HL-60/S4 treated with retinoic acid at 250 ng/mL for 4 days and 3 days (cell line): ENCODE measurements around the gene ALDH7A1.
"Not testable (repeated sequence)": the region's sequence is repeated elsewhere in the genome, so short reads cannot be mapped to it uniquely, and the experiment has no call there.

Source experiments
- in situ Hi-C: fragments of 300-500 bp; cut with MboI; formaldehyde crosslinking; loops from 2 replicates; pipeline ENCODE4 v1.7.0; 2022; ENCODE audit warnings: low sequenced_read_pairs

The ALDH7A1 gene

GRCh38 chr5:126594748-126595485, at the start of gene ALDH7A1:
TSS of gene ALDH7A1 (minus strand) at chr5:126595219. CDS start at chr5:126595198, 21 bp downstream.
- in situ Hi-C loops: no loop called here

DNA sequence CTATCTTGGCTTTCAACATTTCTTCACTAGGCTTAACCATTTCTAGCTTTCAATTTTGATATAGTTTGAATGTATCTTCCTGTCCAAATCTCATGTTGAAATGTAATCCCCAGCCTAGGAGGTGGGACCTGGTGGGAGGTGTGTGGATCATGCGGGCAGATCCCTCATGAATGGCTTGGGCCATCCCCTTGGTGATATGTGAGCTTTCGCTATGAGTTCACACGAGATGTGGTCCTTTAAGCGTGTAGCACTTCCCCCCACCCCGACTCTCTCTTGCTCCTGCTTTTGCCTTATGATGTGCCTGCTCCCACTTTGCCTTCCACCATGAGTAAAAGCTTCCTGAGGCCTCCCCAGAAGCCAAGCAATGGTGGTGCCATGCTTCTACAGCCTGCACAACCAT, 46.4 kb upstream of the ALDH7A1 start:
- in situ Hi-C loops: no loop called here

DNA sequence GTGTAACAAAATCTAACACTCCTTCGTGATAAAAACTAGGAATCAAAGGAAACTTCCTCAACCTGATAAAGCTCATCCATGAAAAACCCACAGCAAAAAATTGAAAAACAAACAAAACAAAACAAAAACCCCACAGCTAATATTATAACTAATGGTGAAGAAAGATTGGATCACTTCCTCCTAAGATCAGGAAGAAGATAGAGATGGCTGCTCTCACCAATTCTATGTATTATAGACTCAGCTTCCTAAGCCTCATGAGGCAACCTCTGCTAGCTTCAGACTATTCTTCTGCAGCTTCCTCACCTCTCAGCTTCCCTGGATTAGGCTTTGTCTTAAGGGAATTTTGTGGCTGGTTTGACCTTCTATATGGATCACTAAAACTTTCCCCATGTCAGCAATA, 45.8 kb upstream of the ALDH7A1 start:
- in situ Hi-C loops: no loop called here

DNA sequence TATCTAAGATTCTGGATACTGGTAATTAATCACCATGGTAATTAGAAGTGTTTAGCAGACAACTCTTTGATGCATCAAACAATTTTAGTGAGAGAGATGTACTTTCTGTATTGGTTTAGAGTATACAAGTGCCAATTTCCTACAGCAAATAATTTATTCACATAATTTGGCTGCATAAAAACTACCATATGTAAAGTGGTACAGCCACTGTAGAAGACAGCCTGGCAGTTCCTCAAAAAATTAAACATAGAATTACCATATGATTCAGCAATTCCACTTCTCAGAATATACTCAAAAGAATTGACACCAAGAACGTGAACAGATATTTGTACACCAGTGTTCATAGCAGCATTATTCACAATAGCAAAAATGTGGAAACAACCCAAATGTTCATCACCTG, 41.9 kb upstream of the ALDH7A1 start:
- in situ Hi-C loops: no loop called here

DNA sequence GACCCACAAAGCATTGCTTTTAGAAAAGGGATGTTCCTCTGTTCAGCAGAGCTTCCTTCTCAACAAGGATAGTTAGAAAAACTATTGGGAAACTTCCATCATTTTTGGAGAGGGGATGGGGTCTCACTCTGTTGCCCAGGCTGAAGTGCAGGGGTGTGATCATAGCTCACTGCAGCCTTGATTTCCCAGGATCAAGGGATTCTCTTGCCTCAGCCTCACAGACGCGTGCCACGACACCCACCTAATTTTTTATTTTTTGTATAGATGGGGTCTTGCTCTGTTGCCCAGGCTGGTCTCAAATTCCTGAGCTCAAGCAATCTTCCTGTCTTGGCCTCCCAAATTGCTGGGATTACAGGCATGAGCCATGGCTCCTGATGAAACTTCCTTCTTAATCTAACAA, 40.6 kb upstream of the ALDH7A1 start:
- in situ Hi-C loops: no loop called here

- in situ Hi-C loops: no loop called here
Measured at GRCh38 chr5:126633552-126633951, 38.5 kb upstream of the ALDH7A1 start.

GRCh38 chr5:126631920-126632319, 36.9 kb upstream of the ALDH7A1 start:
- in situ Hi-C loops: no loop called here

GRCh38 chr5:126628102-126628501, 33.1 kb upstream of the ALDH7A1 start:
- in situ Hi-C loops: no loop called here

GRCh38 chr5:126624534-126624933, 29.5 kb upstream of the ALDH7A1 start:
- in situ Hi-C loops: no loop called here

DNA sequence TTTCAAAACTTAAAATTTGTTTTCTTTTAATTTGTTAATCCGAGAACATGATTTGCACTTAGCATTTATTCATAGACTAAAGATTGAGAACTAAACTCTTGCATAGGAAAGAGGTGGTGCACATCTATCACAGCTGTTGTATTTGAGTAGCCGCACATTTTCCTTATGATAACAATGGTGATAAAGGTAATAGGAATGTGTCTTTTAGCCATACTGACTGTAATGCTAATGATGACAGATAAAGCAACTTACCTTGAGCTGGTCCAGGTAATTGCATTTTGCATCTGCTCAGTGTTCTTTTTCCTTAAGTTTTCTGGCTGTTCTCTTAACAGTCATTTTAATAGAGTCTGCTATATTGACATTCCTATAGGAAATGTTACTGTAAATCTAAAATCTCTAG, 24.8 kb upstream of the ALDH7A1 start:
- in situ Hi-C loops: no loop called here

DNA sequence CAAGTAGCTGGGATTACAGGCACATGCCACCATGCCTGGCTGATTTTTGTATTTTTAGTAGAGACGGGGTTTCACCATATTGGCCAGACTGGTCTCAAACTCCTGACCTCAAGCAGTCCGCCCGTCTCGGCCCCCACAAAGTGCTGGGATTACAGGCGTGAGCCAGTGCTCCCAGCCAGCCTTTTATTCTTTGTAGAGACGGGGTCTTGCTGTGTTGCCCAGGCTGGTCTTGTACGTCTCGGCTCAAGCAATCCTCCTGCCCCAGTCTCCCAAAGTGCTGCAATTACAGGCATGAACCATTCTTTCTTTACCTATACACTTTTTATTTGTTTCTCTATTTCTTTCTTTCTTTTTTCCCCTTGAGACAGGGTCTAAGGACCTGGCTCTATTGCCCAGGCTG, 22.6 kb upstream of the ALDH7A1 start:
- in situ Hi-C loops: not testable (repeated sequence)

GRCh38 chr5:126615286-126615685, 20.3 kb upstream of the ALDH7A1 start:
- in situ Hi-C loops: no loop called here

- in situ Hi-C loops: no loop called here
Measured at GRCh38 chr5:126613941-126614592, 19.0 kb upstream of the ALDH7A1 start.

DNA sequence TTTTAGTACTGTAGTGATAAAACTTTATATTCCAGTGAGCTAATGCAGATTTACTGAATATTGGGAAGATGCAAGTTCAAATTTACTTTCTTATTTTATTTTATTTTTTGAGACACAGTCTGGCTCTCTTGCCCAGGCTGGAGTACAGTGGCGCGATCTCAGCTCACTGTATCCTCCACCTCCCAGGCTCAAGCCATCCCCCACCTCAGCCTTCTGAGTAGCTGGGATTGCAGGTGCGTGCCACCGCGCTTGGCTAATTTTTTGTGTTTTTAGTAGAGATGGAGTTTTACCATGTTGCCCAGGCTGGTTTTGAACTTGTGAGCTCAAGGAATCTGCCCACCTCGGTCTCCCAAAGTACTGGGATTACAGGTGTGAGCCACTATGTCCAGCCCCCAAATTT, 15.6 kb upstream of the ALDH7A1 start:
- in situ Hi-C loops: no loop called here

DNA sequence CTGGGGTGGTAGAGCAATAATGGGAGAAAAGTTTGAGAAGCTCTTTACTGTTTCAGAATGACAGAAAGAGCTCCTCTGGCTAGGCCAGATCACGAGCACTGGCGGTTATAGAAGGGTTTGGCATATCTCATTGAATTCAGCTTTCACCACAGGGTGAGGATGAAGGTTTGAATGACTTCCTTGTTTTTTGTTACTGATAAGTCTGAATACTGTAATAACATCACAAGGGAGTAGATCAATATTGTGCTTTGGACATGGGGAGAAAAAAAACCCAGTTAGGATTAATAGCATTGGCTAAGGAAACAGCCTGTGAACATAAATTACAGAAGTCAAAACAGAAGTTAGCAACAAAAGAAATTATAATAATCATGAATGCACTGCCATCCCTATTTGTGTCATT, 15.1 kb upstream of the ALDH7A1 start:
- in situ Hi-C loops: no loop called here

DNA sequence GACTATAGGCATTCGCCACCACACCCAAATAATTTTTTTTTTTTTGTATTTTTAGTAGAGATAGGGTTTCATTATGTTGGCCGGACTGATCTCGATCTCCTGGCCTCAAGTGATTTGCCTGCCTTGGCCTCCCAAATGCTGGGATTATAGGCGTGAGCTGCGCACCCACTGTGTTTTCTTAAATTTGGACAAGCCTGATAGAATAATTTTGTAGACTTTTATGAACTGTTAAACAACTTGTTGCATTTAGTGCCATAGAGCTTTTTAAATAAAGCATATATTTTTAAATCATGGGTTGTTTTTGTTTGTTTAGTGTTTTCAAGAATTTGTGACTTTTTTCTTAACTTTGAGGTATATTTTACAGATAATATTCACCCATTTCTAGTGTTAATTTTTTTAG, 10.5 kb upstream of the ALDH7A1 start:
- in situ Hi-C loops: no loop called here

DNA sequence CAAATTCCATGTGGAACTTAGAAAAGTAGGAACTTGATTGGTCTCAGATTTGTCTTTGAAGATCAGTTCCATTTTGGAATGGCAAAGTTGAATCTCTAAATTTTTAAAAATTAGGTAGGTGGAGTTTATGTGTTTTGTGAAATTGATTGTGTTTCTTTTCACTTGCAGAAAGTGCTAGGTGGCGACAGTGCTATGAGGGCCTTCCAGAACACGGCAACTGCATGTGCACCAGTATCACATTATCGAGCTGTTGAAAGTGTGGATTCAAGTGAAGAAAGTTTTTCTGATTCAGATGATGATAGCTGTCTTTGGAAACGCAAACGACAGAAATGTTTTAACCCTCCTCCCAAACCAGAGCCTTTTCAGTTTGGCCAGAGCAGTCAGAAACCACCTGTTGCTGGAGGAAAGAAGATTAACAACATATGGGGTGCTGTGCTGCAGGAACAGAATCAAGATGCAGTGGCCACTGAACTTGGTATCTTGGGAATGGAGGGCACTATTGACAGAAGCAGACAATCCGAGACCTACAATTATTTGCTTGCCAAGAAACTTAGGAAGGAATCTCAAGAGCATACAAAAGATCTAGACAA, 8.5 kb upstream of the ALDH7A1 start:
- in situ Hi-C loops: no loop called here

GRCh38 chr5:126600631-126601511, 5.9 kb upstream of the ALDH7A1 start, which contains the start of gene PHAX:
TSS of gene PHAX (plus strand) at chr5:126600947. CDS start at chr5:126600963, 16 bp downstream.
- in situ Hi-C loops: no loop called here

GRCh38 chr5:126599971-126600630, 5.1 kb upstream of the ALDH7A1 start:
- in situ Hi-C loops: not testable (repeated sequence)

GRCh38 chr5:126599499-126599898, 4.5 kb upstream of the ALDH7A1 start:
- in situ Hi-C loops: no loop called here

- in situ Hi-C loops: no loop called here
Measured at GRCh38 chr5:126597156-126597555, 2.1 kb upstream of the ALDH7A1 start.
